A549 (cell line): Measurements from ENCODE around the gene GPSM3.

Source experiments
- BHLHE40 ChIP-seq: IDR thresholded peaks from 2 replicates; pipeline ENCODE4 v1.6.1; 2012; ENCODE audit warnings: low read depth, low read length, inconsistent platforms
- ESRRA ChIP-seq: fragments of 150-350 bp; IDR thresholded peaks from 2 replicates; pipeline ENCODE4 v1.6.1; 2014; ENCODE audit warnings: mild to moderate bottlenecking, low read length, borderline replicate concordance
- TF ChIP-seq, protein P1 (sequence below): fragments of >200 bp; sonication (Bioruptor Twin); formaldehyde crosslinking; IDR thresholded peaks from 3 replicates; pipeline ENCODE4 v1.5.1; 2016

DNA sequence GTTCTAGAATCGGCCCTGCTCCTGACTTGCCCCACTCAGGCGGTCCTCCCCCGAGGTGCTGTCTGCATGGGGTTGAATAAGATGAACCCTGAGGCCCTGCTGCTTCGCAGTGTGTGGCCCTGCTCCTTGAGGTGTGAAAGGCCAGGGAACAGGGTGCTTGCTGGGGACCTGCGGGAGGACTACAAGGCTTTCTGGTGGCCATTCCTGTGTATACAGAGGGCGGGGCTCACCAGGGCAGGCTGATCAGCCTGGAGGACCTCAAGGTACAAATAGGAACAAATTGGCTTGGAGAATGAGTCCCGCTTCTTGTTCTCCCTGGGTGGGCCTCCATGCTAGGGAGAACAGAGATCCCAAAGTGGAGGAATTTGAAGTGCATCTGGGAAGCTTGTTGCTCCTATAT is 25.7 kb upstream of the GPSM3 start:
- TF ChIP-seq, protein P1, sequence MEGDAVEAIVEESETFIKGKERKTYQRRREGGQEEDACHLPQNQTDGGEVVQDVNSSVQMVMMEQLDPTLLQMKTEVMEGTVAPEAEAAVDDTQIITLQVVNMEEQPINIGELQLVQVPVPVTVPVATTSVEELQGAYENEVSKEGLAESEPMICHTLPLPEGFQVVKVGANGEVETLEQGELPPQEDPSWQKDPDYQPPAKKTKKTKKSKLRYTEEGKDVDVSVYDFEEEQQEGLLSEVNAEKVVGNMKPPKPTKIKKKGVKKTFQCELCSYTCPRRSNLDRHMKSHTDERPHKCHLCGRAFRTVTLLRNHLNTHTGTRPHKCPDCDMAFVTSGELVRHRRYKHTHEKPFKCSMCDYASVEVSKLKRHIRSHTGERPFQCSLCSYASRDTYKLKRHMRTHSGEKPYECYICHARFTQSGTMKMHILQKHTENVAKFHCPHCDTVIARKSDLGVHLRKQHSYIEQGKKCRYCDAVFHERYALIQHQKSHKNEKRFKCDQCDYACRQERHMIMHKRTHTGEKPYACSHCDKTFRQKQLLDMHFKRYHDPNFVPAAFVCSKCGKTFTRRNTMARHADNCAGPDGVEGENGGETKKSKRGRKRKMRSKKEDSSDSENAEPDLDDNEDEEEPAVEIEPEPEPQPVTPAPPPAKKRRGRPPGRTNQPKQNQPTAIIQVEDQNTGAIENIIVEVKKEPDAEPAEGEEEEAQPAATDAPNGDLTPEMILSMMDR: no peak
- TF ChIP-seq ESRRA: no peak
- no peak for TF ChIP-seq BHLHE40
